ENCODE data around the gene CLASRP.

- TF ChIP-seq CTCF (optimal IDR thresholded peaks at IDR 0.05 in 1 of 3, IDR thresholded peaks at IDR 0.05 in 1 of 3, conservative IDR thresholded peaks at IDR 0.05 in 1 of 3; ENCODE audit: extremely low read depth in 1 of 3, insufficient read depth in 2 of 3, low read length in 3 of 3) (no peak), EZH2 (IDR thresholded peaks at IDR 0.05; ENCODE audit: low read length) (no peak)
Observed at GRCh38 chr19:45103156-45103507, 64.3 kb downstream of the CLASRP start.
